Germinal center (tissue), 1 donor: ENCODE data around the gene SGMS1.
A peak's percentile ranks its signal among the peaks of the same experiment; 100 is the strongest.
"Not testable (repeated sequence)": the region's sequence is repeated elsewhere in the genome, so short reads cannot be mapped to it uniquely, and the experiment has no call there.

ENCODE experiments used
- DNase-seq: peaks from one replicate; pipeline ENCODE4 v3.0.0; 2012; ENCODE audit warnings: mixed read lengths, low spot score

SGMS1 gene

GRCh38 chr10:50623663-50624412, at the start of gene SGMS1:
TSS of gene SGMS1 (minus strand) at chr10:50623956. CDS start at chr10:50344114, 279,842 bp downstream.
- peak; percentile 92 for DNase-seq

- DNase-seq: not testable (repeated sequence)
Measured at GRCh38 chr10:50672152-50672551, 48.4 kb upstream of the SGMS1 start.

- DNase-seq: not testable (repeated sequence)
Measured at GRCh38 chr10:50671645-50672044, 47.9 kb upstream of the SGMS1 start.

GRCh38 chr10:50669957-50670356, 46.2 kb upstream of the SGMS1 start:
- not testable (repeated sequence) for DNase-seq

GRCh38 chr10:50667353-50667752, 43.6 kb upstream of the SGMS1 start:
- not testable (repeated sequence) for DNase-seq

GRCh38 chr10:50662420-50662819, 38.7 kb upstream of the SGMS1 start:
- not testable (repeated sequence) for DNase-seq

- DNase-seq: not testable (repeated sequence)
Measured at GRCh38 chr10:50661563-50661962, 37.8 kb upstream of the SGMS1 start.

GRCh38 chr10:50659865-50660730, 36.3 kb upstream of the SGMS1 start:
- not testable (repeated sequence) for DNase-seq

- DNase-seq: not testable (repeated sequence)
Measured at GRCh38 chr10:50659016-50659864, 35.5 kb upstream of the SGMS1 start.

GRCh38 chr10:50658165-50658564, 34.4 kb upstream of the SGMS1 start:
- no peak for DNase-seq

GRCh38 chr10:50653758-50654157, 30.0 kb upstream of the SGMS1 start:
- no peak for DNase-seq

- peak; percentile 29 for DNase-seq
Measured at GRCh38 chr10:50653142-50653541, 29.4 kb upstream of the SGMS1 start.

- DNase-seq: no peak
Measured at GRCh38 chr10:50651808-50652207, 28.1 kb upstream of the SGMS1 start.

- DNase-seq: no peak
Measured at GRCh38 chr10:50650481-50650880, 26.7 kb upstream of the SGMS1 start.

GRCh38 chr10:50648935-50649227, 25.1 kb upstream of the SGMS1 start:
- no peak for DNase-seq

GRCh38 chr10:50648089-50648934, 24.6 kb upstream of the SGMS1 start:
- DNase-seq: no peak

GRCh38 chr10:50647350-50647749, 23.6 kb upstream of the SGMS1 start:
- not testable (repeated sequence) for DNase-seq

GRCh38 chr10:50645236-50645635, 21.5 kb upstream of the SGMS1 start:
- DNase-seq: no peak

- DNase-seq: no peak
Measured at GRCh38 chr10:50641626-50642025, 17.9 kb upstream of the SGMS1 start.

GRCh38 chr10:50640238-50640637, 16.5 kb upstream of the SGMS1 start:
- DNase-seq: no peak
